ENCODE data around the gene HLA-DMB. TPM values are rescaled to one million over a fixed set of nuclear protein-coding genes. Genes with fewer than 3 reads are reported as not detected.

Gene HLA-DMB
- polyA plus RNA-seq, 1 of the 3 experiments (the other 2 are of a cell fraction): not detected

- CTCF ChIA-PET: interaction anchor here (1.0 to 2.6 kb wide), 3 partner anchors 15 to 81 kb away, joined by 3 to 15 read pairs (median 13); no protein-coding TSS in a partner anchor
Measured at GRCh38 chr6:32949113-32949512, 8.3 kb upstream of the HLA-DMB start.

GRCh38 chr6:32947552-32948465 lies 7.0 kb upstream of the HLA-DMB start:
- 48% methylated on average over 11 of the region's 11 CpGs for WGBS (ENCODE audit: low lambda C conversion rate)
- TF ChIP-seq CTCF (IDR thresholded peaks at IDR 0.05): peak; percentile 61
- peak; percentile 58 for TF ChIP-seq SMC3 (IDR thresholded peaks at IDR 0.05; ENCODE audit: low read depth, low read length)
- peak; percentile 74 for TF ChIP-seq RAD21 (IDR thresholded peaks at IDR 0.05; ENCODE audit: low read length)
- TF ChIP-seq JUND (IDR thresholded peaks at IDR 0.05): no peak
- TF ChIP-seq RFX5 (IDR thresholded peaks at IDR 0.05; ENCODE audit: low read length): no peak
- TF ChIP-seq TCF12 (IDR thresholded peaks at IDR 0.05): no peak

More at GRCh38 chr6:32949113-32949512, 8.3 kb upstream of the HLA-DMB start:
- Histone ChIP-seq H3K9me2 (no peaks in the 10 kb centered on the region), H3K9me3 (peaks cover 10% of the 10 kb centered on the region), H2AFZ (ENCODE audit: low read depth) (no peak overlapping the region), H3K36me3 (replicated peaks in 1 of 2; ENCODE audit: control insufficient read depth in 1 of 2, insufficient read depth in 2 of 2, low read length in 1 of 2) (no peaks in the 10 kb centered on the region), H3F3A (replicated peaks; ENCODE audit: insufficient read depth) (no peaks in the 10 kb centered on the region), H3K4me1 (ENCODE audit: control insufficient read depth in 1 of 2, insufficient read depth in 2 of 2, low read depth in 1 of 2, low read length in 1 of 2) (peaks cover 0 to 6% of the 10 kb centered on the region in 2 experiments; a peak in 1 of 4 replicates), H3K79me2 (ENCODE audit: insufficient read depth) (no peaks in the 10 kb centered on the region), H3K27ac (ENCODE audit: low read depth in 2 of 2, low read length in 1 of 2) (no peak overlapping the region), H3K27me3 (ENCODE audit: insufficient read depth) (peaks cover 1% of the 10 kb centered on the region; the same call in 1 of the 2 replicates), H3K4me3 (ENCODE audit: low read depth in 2 of 2, low read length in 1 of 2) (no peak overlapping the region), H3K9ac (no peak overlapping the region), H3K4me2 (no peak overlapping the region), H4K20me1 (ENCODE audit: insufficient read depth) (no peaks in the 10 kb centered on the region)
- TF ChIP-seq TCF12 (IDR thresholded peaks at IDR 0.05): no peak
- TF ChIP-seq CHD2 (IDR thresholded peaks at IDR 0.05; ENCODE audit: low read length, partially characterized antibody): no peak
- no peak for TF ChIP-seq RCOR1 (IDR thresholded peaks at IDR 0.05; ENCODE audit: low read length)
- no peak for TF ChIP-seq JUND (IDR thresholded peaks at IDR 0.05)
- no peak for TF ChIP-seq MEF2A (IDR thresholded peaks at IDR 0.05; ENCODE audit: borderline replicate concordance, low read depth)
- no peak for TF ChIP-seq EP300 (IDR thresholded peaks at IDR 0.05; ENCODE audit: borderline replicate concordance in 1 of 2, low read depth in 1 of 2, low read length in 1 of 2)
- TF ChIP-seq SMC3 (IDR thresholded peaks at IDR 0.05; ENCODE audit: low read depth, low read length): no peak
- no peak for TF ChIP-seq NRF1 (IDR thresholded peaks at IDR 0.05; ENCODE audit: low read depth, low read length)
- no peak for TF ChIP-seq FOXM1 (IDR thresholded peaks at IDR 0.05; ENCODE audit: low read depth)
- no peak for DNase-seq
- POLR2A ChIA-PET: no interaction called here
- 59% methylated on average over 7 of the region's 9 CpGs for WGBS (ENCODE audit: low lambda C conversion rate)

More at GRCh38 chr6:32947552-32948465, 7.0 kb upstream of the HLA-DMB start:
- POLR2A ChIA-PET: interaction anchor here (1.0 kb wide), 1 partner anchor 24 kb away, joined by 3 read pairs; no protein-coding TSS in a partner anchor
- Histone ChIP-seq H3K36me3 (replicated peaks in 1 of 2; ENCODE audit: control insufficient read depth in 1 of 2, insufficient read depth in 2 of 2, low read length in 1 of 2) (no peaks in the 10 kb centered on the region), H3K9me3 (peaks cover 10% of the 10 kb centered on the region), H3K4me3 (ENCODE audit: low read depth in 2 of 2, low read length in 1 of 2) (no peak overlapping the region), H3F3A (replicated peaks; ENCODE audit: insufficient read depth) (no peaks in the 10 kb centered on the region), H3K9me2 (no peaks in the 10 kb centered on the region), H4K20me1 (ENCODE audit: insufficient read depth) (no peaks in the 10 kb centered on the region), H3K4me2 (no peak overlapping the region), H3K27me3 (ENCODE audit: insufficient read depth) (peaks cover 14% of the 10 kb centered on the region; the same call in 1 of the 2 replicates), H3K4me1 (ENCODE audit: control insufficient read depth in 1 of 2, insufficient read depth in 2 of 2, low read depth in 1 of 2, low read length in 1 of 2) (peaks cover 0 to 2% of the 10 kb centered on the region in 2 experiments; a peak in 1 of 4 replicates), H3K27ac (ENCODE audit: low read depth in 2 of 2, low read length in 1 of 2) (no peak overlapping the region), H3K79me2 (ENCODE audit: insufficient read depth) (no peaks in the 10 kb centered on the region), H2AFZ (ENCODE audit: low read depth) (no peak overlapping the region), H3K9ac (no peak overlapping the region)
- CTCF ChIA-PET: interaction anchor here (0.6 to 2.6 kb wide), 13 partner anchors 9 to 115 kb away, joined by 3 to 15 read pairs (median 3); partner anchors contain the start of gene TAP2
- DNase-seq: peak; percentile 21

All from SK-N-SH (cell line).